GM23338 (cell line): ENCODE results near the gene TOLLIP. TPM values are rescaled to one million over a fixed set of nuclear protein-coding genes. Genes with fewer than 3 reads are reported as not detected.

Experiments
- CREB1 ChIP-seq: fragments of 250-450 bp; sonication (Bioruptor Pico); IDR thresholded peaks from 2 replicates; pipeline ENCODE4 v1.5.0; 2020; ENCODE audit warnings: low read depth, mild to moderate bottlenecking, moderate library complexity
- ETS1 ChIP-seq: IDR thresholded peaks from 2 replicates; pipeline ENCODE4 v1.6.1; 2016; ENCODE audit warnings: antibody characterized with exemption
- EZH2 ChIP-seq: fragments of 200-600 bp; sonication (generic); IDR thresholded peaks from one replicate; pipeline ENCODE4 v1.8.0; 2017; ENCODE audit warnings: antibody characterized with exemption, mild to moderate bottlenecking, low read depth; ENCODE audit not compliant: unreplicated experiment
- EZH2phosphoT487 ChIP-seq: fragments of 200-600 bp; sonication (generic); IDR thresholded peaks from one replicate; pipeline ENCODE4 v1.8.1; 2018; ENCODE audit warnings: antibody characterized with exemption; ENCODE audit not compliant: unreplicated experiment
- JUNB ChIP-seq: IDR thresholded peaks from one replicate; pipeline ENCODE4 v1.6.1; 2016; ENCODE audit warnings: antibody characterized with exemption; ENCODE audit not compliant: unreplicated experiment
- NANOG ChIP-seq: IDR thresholded peaks from 2 replicates; pipeline ENCODE4 v1.6.1; 2016; ENCODE audit warnings: antibody characterized with exemption, borderline replicate concordance
- POLR2AphosphoS5 ChIP-seq: IDR thresholded peaks from 2 replicates; pipeline ENCODE4 v1.6.1; 2016; ENCODE audit warnings: antibody characterized with exemption, low read depth
- REST ChIP-seq: IDR thresholded peaks from one replicate; pipeline ENCODE4 v1.6.1; 2018; ENCODE audit warnings: antibody characterized with exemption; ENCODE audit not compliant: unreplicated experiment
- ZNF114 ChIP-seq: fragments of 250-450 bp; sonication (Bioruptor Pico); IDR thresholded peaks from 2 replicates; pipeline ENCODE4 v1.5.0; 2020; ENCODE audit warnings: mild to moderate bottlenecking, moderate library complexity
- ZNF331 ChIP-seq: fragments of 250-450 bp; sonication (Bioruptor Pico); IDR thresholded peaks from 2 replicates; pipeline ENCODE4 v1.5.0; 2020; ENCODE audit warnings: low read depth, mild to moderate bottlenecking, moderate library complexity
- ZNF462 ChIP-seq: fragments of 250-450 bp; sonication (Bioruptor Pico); IDR thresholded peaks from 2 replicates; pipeline ENCODE4 v1.5.0; 2020; ENCODE audit warnings: mild to moderate bottlenecking, moderate library complexity
- polyA plus RNA-seq: library from polyadenylated mRNA; unstranded; fragments of >200 nt; fragmentation: Nextera tagmentation; extraction: Ambion mirVana; gene quantifications from 2 replicates; pipeline ENCODE4 v1.2.1, GENCODE V29; 2016
- total RNA-seq: library from RNA; depleted of rRNA; stranded (reverse); fragments of >200 nt; shearing (Covaris generic); gene quantifications from 2 replicates; pipeline ENCODE4 v1.2.3, GENCODE V29; 2014

TOLLIP gene
- total and polyA plus RNA-seq, 2 experiments from 2014 or later: 13.5 to 18.0 TPM

- TF ChIP-seq ZNF462 (CRISPR knock-in tag) (no peak), NANOG (no peak), REST (no peak), CREB1 (CRISPR knock-in tag) (no peak), ETS1 (no peak), EZH2phosphoT487 (no peak), POLR2AphosphoS5 (no peak), ZNF114 (no peak), JUNB (no peak), EZH2 (no peak), ZNF331 (no peak)
Measured at GRCh38 chr11:1263010-1263409, 46.4 kb downstream of the TOLLIP start (continued).
